GM12892 (cell line): ENCODE results near the gene DENND1B.

Experiments used
- POLR2A ChIP-seq: IDR thresholded peaks from 2 replicates; pipeline ENCODE4 v1.6.1; 2011; ENCODE audit warnings: low read depth, low read length, control low read depth
- POLR2AphosphoS5 ChIP-seq: IDR thresholded peaks from 2 replicates; pipeline ENCODE4 v1.6.1; 2011; ENCODE audit warnings: low read depth, low read length, control low read depth
- TAF1 ChIP-seq: IDR thresholded peaks from 2 replicates; pipeline ENCODE4 v1.6.1; 2011; ENCODE audit warnings: low read depth, mild to moderate bottlenecking, control low read depth, low read length, borderline replicate concordance

DNA sequence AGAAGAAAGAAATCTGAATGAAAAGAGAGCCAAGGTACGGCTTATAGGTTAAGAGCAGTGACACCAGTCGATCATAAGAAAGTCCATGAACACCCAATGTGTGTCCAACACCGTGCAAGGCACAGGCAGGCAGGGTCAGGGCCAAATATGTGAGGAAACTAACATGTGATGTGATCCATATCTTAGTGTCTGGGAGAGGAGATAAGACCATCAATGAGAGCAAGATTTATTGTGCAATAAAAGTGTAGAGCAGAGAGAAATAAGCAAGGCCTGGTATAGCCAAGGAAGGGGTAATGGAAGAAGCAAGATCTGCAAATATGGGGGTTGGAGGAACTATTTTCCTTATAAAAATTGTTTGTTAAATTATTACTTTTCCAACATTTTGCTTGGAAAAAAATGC lies 308.5 kb downstream of the DENND1B start:
- TF ChIP-seq POLR2AphosphoS5 (no peak), POLR2A (no peak), TAF1 (no peak)
